ENCODE results near the gene TCIRG1. TPM values are rescaled to one million over a fixed set of nuclear protein-coding genes. Genes with fewer than 3 reads are reported as not detected.
"Not testable (repeated sequence)": the region's sequence is repeated elsewhere in the genome, so short reads cannot be mapped to it uniquely, and the experiment has no call there.

Gene TCIRG1
- total RNA-seq, 1 donor from 2014 or later = 50.6 TPM

DNA sequence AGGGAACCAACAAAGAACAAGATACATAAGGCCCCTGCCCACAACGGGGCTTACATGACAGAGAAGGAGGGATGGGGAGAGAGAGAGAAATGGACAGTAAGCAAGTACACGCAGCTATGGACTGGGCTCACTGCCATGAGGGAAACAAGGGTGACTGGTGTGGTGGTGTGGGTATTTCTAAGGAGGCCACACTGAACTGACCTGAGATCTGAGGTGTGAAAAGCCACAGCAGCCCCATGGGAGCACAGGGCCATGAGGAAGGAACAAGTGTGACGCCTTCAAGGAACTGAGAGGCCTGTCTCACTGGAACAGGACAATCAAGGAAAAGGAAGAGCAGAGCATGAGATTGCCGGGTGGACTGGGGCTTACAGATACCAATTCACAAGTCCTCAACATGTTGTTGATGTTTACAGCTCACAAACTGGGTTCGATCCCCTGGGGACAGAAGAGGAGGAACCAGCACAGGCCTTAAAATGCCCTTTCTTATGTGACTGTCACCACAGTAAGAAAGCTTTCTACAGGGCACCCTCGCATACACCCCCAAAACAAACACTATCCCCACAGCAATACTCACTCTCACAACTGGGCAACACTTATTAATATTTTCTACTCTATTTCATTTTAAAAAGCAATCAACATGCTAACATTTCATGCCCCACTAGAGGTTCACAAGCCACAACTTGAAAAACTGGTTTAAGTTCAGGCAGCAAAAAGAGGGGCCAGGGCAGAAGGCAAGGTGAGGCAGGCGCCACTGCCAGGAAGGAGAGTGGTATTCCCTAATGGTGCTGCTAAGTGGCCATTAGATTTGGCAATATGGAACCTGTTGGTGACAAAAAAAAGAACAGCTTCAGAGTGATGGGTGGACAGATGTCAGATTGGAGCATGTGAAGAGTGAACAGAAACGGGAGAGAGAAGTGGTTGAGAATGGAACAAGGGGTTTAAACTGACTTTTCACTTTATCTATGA is 39.1 kb downstream of the TCIRG1 start:
- no peak for DNase-seq (ENCODE audit: low read depth, low spot score)

DNA sequence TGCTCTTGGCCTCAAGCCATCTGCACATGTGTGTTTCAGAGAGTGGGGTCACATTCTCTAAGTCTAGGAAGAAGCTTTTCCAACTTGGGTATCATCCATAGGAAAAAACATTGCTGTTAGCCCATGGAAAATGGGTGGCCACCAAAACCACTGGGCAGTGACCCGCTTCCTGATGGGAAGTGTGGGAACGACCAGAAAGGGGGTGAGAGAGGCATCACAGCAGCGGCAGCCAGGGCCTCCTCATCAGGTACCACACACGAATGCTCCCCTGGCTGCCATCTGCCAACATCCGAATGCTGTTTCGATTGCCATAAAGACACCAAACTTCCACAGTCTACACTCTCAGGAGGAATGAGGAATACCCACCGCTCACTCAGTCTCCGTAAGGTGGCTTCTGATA is 42.0 kb downstream of the TCIRG1 start:
- DNase-seq (ENCODE audit: low read depth, low spot score) = no peak

DNA sequence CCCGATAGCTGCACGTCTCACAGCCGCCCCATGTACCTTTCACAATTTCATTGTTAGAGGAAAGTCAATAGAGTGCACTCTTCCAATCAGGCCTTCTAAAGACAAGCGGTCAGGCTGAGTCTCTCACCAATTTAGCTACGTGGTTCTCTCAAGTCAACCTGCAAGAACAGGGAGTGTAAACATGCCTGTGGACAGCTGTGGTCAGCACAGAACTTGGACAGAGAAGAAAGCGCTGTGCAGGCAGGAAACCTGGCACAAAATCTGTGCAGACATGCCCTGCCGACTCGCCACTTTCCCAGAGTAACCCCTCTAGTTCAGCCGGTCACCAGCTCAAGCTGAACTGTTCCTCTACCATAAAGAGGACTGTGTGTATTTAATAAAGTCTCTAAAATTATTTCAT is 42.9 kb downstream of the TCIRG1 start:
- DNase-seq (ENCODE audit: low read depth, low spot score) = no peak

DNA sequence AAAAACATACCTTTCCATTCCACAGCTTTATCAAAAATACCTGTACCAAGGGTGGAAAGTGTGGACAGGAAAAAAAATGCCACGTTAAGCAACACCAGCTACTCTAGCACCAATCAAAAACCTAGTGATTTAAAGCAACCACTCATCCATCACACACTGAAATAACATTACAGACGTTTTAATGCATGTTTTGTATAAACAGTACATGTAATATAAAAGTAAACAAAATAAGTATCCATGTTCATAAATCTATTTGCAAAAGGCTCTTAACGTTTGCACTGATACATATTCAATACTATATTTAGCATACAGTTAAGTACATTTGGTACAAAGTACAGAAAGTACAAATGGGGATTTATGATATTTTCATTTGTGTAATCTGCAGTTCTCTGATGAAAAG is 43.7 kb downstream of the TCIRG1 start:
- DNase-seq (ENCODE audit: low read depth, low spot score) = no peak

DNA sequence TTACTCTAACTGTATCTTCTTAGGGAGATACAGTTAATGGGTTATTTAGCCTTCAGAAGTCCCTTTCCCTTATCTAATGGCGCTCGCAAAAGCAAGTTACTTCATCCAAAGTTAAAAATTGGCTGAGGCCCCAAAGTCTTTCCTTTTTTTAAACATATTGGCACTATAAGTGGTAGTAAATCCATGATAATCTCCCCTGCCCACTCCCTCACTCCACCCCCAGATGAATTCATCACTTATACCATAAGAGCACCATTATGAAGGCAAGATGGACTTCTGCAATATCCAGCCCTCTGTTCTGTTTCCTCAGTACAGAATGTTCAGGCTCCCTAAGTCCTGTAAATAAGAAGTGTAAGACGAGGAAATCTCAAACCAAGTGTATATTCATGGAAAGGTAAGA is 44.7 kb downstream of the TCIRG1 start:
- no peak for DNase-seq (ENCODE audit: low read depth, low spot score)

DNA sequence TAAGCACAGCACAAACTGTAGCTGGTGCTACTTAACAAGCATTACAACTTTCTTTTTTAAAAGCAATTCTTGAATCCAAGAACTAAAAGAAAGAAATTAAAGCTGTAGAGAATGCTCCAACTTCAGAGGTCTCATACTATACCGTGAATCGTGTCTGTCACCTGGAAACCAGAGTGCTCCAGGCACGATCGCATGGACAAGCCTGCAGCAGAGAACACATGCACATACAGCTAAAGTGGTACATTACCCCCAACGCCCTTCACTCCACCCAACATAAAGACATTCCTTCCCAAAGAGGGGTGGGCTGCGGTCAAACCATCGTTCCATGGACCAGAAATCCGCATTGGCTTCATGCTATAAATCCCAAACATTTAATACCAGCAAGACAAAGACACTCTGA is 50.9 kb downstream of the TCIRG1 start:
- no peak for DNase-seq (ENCODE audit: low read depth, low spot score)

DNA sequence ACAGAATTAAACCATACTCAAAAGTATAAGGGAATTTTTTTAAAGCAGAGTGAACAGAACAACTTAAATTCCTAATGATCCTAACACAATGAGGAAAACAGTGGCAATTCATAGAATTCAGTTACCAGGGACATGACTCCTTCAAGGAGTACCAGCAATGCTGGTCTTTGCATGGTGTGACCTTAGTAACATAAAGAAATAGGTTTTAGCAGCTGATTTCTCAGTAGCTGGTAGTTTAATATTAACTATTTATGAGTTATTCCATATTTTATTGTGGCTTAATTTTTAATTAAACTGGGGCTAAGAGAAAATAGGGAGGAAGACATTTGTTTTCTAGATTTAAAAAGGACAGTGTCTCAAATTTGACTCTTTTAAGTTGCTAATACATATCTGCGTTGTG is 51.5 kb downstream of the TCIRG1 start:
- DNase-seq (ENCODE audit: low read depth, low spot score) = no peak

DNA sequence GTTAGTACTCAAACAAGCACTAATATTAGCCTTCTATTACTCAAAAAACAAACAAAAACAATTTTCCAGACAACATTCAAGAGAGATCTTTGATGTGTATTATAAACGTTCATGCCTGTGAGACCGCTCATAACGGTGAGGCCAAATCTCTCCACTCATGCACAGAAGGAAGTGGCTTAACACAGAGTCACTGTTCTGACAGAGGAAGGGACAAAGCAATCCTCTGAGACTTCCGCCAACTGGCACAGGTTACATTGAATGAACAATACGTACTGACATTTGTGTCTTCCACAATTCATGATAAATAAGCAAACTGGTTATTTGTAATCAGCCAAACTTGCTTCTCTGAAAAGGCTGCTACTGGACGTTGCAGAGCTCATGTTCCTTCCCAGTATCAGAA is 51.9 kb downstream of the TCIRG1 start:
- no peak for DNase-seq (ENCODE audit: low read depth, low spot score)

DNA sequence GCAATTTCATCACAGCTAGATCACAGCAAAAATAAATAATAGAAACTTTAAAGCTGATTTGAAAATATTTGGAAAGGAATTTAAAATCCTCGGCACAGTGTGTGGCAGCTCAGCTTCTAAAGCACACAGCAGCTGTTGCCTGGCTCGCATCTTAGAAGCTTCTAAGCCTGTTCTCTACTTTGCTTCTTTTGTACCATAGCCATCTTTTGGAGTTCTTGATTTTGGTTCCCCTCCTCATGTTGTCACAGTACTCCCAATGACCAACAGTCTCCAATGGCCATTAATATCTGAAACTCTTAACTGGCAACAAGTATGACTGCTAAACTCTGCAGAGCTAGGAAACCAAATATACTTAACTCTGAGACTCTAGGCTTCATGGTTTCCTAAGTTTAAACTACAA is 53.6 kb downstream of the TCIRG1 start:
- no peak for DNase-seq (ENCODE audit: low read depth, low spot score)

DNA sequence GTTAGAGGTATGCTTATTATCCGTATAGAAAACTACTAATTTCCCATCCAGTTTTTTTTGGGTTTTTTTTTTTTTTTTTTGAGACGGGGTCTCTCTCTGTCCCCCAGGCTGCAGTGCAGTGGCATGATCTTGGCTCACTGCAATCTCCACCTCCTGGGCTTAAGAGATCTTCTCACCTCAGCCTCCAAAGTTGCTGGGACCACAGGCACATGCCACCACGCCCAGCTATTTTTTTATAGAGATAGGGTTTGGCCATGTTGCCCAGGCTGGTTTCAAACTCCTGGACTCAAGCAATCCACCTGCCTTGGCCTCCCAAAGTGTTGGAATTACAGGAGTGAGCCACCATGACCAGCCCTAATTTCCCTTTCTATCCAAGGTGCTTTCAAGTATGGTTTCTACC is 54.1 kb downstream of the TCIRG1 start:
- not testable (repeated sequence) for DNase-seq (ENCODE audit: low read depth, low spot score)

DNA sequence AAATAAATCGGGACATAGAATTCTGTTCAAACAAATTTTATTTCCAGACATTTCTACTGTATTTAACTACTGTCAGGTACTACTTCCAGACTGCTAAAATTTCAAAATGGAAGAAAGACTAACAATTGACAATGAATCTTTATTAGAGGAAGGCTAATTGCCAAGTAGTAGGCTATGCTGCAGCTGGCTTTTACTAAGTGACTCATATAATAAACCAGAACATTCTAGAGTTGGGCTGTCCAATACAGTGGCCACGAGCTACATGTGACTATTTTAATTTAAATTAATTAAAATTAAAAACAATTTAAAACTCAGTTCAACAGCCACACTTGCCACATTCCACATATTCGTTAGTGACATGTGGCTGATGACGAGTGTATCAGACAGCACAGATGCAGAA is 54.7 kb downstream of the TCIRG1 start:
- DNase-seq (ENCODE audit: low read depth, low spot score) = no peak

DNA sequence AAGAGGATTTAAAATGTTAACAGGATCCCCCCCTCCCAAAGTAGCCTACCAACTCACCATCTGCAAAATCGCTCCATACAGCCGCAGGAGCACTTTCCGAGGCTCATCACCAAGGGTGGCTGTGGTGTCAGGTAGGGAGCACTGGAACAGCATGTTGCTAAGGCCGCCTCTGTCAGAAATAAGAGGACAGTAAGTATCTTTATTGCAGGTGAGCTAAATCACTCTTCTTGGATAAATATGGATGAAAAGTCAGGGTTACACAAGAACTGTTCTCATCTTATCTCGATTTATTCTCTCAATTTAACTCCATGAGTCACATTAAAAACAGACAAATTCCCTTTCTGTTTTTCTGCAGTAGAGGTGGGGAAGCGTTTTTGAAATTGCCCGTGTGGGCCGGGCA is 58.1 kb downstream of the TCIRG1 start:
- no peak for DNase-seq (ENCODE audit: low read depth, low spot score)

DNA sequence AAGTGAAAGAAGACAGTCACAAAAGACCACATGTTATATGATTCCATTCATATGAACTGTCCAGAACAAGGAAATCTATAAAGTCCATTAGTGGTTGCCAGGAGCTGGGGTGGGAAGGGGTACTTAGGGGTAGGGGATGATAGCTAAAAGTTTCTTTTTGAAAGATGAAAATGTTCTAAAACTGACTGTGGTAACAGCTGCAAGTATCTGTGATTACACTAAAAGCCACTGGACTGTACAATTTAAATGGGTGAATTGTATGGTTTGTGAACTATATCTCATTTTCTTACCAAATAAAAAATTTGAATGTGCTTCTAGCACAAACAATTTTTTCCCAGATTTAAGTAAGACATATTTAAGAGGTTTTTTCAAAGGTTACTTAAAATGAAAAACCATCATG is 60.2 kb downstream of the TCIRG1 start:
- DNase-seq (ENCODE audit: low read depth, low spot score) = no peak

DNA sequence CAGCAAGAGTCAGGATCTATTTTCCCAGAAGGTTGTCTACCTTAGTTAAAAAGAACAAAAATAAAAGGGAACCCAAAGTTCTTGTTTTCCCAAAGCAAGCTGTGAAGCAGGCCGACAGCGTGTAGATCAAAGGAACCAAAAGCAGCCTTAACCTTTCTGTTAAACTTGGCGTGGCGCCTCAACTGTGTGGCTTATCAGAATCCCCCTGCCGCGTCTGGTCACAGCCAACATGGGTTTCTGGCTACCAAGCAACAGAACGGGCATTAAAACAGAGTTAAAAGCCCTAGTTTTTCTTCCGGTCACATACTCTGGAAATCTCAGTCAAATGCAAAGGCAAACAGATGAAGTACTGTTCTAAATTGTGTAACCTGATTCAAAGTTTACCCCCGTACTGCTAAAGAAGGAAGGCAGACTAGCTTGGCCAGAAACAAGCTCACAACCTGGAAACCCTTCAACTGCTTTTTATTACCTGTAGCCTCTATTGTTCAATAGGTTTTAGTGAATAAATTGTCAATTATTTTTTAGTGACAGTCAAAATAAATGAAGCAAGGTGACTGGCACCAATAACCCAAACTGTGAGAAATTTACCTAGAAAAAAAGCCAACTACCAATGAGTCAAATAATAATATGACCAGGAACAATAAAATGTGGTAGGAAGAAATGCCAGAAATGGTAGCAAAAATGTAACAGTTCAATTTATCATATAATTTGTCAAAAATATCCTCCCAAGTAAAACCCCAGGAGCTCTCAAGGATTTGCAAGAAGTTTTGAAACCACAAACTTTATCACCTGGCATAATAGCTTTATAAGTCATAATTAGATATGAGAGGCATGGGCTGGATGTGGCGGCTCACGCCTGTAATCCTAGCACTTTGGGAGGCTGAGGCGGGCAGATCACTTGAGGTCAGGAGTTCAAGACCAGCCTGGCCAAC is 60.9 kb downstream of the TCIRG1 start:
- peak; percentile 51 for DNase-seq (ENCODE audit: low read depth, low spot score)

Other genes starting within 250 kb of the TCIRG1 start
- gene UNC93B1, start 34.9 kb upstream of the TCIRG1 start, total RNA-seq = 14.7 and 16.0 TPM in 2 replicates
- 0.74 and 1.3 TPM in 2 replicates for gene ALDH3B1, start 28.7 kb upstream of the TCIRG1 start, total RNA-seq
- gene NDUFS8, start 8.3 kb upstream of the TCIRG1 start, total RNA-seq = 105 and 116 TPM in 2 replicates
- 9.8 and 10.8 TPM in 2 replicates for gene CHKA, start 82.4 kb downstream of the TCIRG1 start, total RNA-seq
- gene KMT5B, start 174.3 kb downstream of the TCIRG1 start, total RNA-seq = 17.6 and 23.6 TPM in 2 replicates
- 9.7 and 11.6 TPM in 2 replicates for gene C11orf24, start 232.9 kb downstream of the TCIRG1 start, total RNA-seq

Data from pulmonary artery endothelial cell (primary cell).